HepG2 (cell line): ENCODE results near the gene STARD10.

Experiments used
- CTCF ChIP-seq: sonication (generic); formaldehyde crosslinking; IDR thresholded peaks from 2 replicates; pipeline ENCODE4 v1.5.0; 2020; ENCODE audit warnings: mild to moderate bottlenecking, missing genetic modification reagents, moderate library complexity
- EZH2 ChIP-seq: conservative IDR thresholded peaks from 2 replicates; pipeline ENCODE4 v1.6.1; 2012; ENCODE audit warnings: mild to moderate bottlenecking, low read depth, low read length, moderate library complexity
- HBP1 ChIP-seq: IDR thresholded peaks from 2 replicates; pipeline ENCODE4 v1.6.1; 2016; ENCODE audit warnings: low read depth, control low read depth
- PLSCR1 ChIP-seq: sonication (generic); formaldehyde crosslinking; IDR thresholded peaks from 2 replicates; pipeline ENCODE4 v1.5.0; 2020; ENCODE audit warnings: missing genetic modification reagents, mild to moderate bottlenecking, borderline replicate concordance
- SRF ChIP-seq: IDR thresholded peaks from 2 replicates; pipeline ENCODE4 v1.6.1; 2011; ENCODE audit warnings: mild to moderate bottlenecking, low read depth, low read length, moderate library complexity
- ZNF670 ChIP-seq: sonication (generic); formaldehyde crosslinking; IDR thresholded peaks from 2 replicates; pipeline ENCODE4 v1.8.0; 2022; ENCODE audit warnings: mild to moderate bottlenecking, missing genetic modification reagents, borderline replicate concordance
- ZNF678 ChIP-seq: sonication (generic); formaldehyde crosslinking; IDR thresholded peaks from 2 replicates; pipeline ENCODE4 v1.4.0; 2020; ENCODE audit warnings: mild to moderate bottlenecking, missing genetic modification reagents

DNA sequence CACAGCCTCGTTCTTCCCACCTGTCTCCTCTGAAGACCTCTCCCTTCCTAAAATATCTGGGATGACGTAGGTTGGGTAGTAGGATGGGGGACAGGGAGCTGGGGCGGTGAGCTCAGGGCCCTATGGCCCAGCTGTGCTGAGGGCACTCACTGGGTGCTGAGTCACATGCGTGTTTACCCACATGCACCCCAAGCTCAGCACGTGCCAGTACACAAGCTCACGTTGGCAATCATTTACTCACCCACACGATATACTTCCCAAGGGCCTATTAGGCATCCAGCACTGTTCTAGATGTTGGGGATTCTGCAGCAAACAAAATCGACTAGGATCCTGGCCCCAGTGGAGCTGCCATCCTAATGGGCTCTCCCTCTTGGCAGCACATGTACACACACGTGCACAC lies 70.3 kb downstream of the STARD10 start:
- TF ChIP-seq SRF (no peak), ZNF678 (no peak), PLSCR1 (CRISPR knock-in tag) (no peak), ZNF670 (CRISPR knock-in tag) (no peak), CTCF (CRISPR knock-in tag) (no peak), HBP1 (no peak), EZH2 (no peak)
